B cell (primary cell): Measurements from ENCODE around the gene ADAM19. TPM values are rescaled to one million over a fixed set of nuclear protein-coding genes. Genes with fewer than 3 reads are reported as not detected.

Source experiments
- ATAC-seq: fragments of 200-7000 bp; cut with Tn5 transposase; one replicate; pipeline ENCODE4 v1.10.0; 2021; ENCODE audit warnings: low read depth, mild to moderate bottlenecking, moderate number of reproducible peaks, moderate library complexity
- CTCF ChIA-PET: fragments of 350-600 bp; sonication (Branson Sonifier 250); formaldehyde crosslinking; loops from one replicate; lab custom pipeline; 2021; ENCODE audit warnings: antibody characterized with exemption, inconsistent platforms; lab: Charles Lee
- POLR2A ChIA-PET: fragments of 350-600 bp; sonication (Branson Sonifier 250); formaldehyde crosslinking; loops from one replicate; lab custom pipeline; 2021; ENCODE audit warnings: antibody characterized with exemption; lab: Charles Lee
- DNase-seq: peaks from one replicate; pipeline ENCODE4 v3.0.0; 2013
- H2AFZ ChIP-seq: 2 replicates; pipeline ENCODE4 v1.6.1; 2012; ENCODE audit warnings: mild to moderate bottlenecking, low read depth, low read length; ENCODE audit not compliant: insufficient read depth, poor library complexity, severe bottlenecking
- H3K27ac ChIP-seq, 2 donors: 1 replicate in 1 of 2; 2 replicates in 1 of 2; pipeline ENCODE4 v1.5.1; 2012 to 2013; ENCODE audit warnings: low read length in 2 of 2, mild to moderate bottlenecking in 2 of 2, moderate library complexity in 1 of 2
- H3K27me3 ChIP-seq, 4 experiments: fragments of 200-600 bp in 1 of 4; sonication (generic) in 1 of 4; replicated peaks in 1 of 4; 1 replicate in 2 of 4; 2 replicates in 2 of 4; pipeline versions ENCODE4 v1.6.1 to v1.7.0; 2013 to 2016; ENCODE audit warnings: low read length in 3 of 4, mild to moderate bottlenecking in 2 of 4, mixed read lengths in 1 of 4, moderate library complexity in 1 of 4; ENCODE audit not compliant: insufficient read depth in 4 of 4, control insufficient read depth in 3 of 4; ENCODE audit errors: control extremely low read depth in 1 of 4
- H3K36me3 ChIP-seq, 2 experiments: replicated peaks in 1 of 2; 1 replicate in 1 of 2; 2 replicates in 1 of 2; pipeline versions ENCODE4 v1.6.1 to v1.7.1; 2013; ENCODE audit warnings: low read length in 1 of 2; ENCODE audit not compliant: insufficient read depth in 2 of 2, control insufficient read depth in 1 of 2; ENCODE audit errors: control extremely low read depth in 1 of 2, extremely low read depth in 1 of 2
- H3K4me1 ChIP-seq, 2 donors: fragments of 200-600 bp in 1 of 2; sonication (generic) in 1 of 2; 1 replicate in 1 of 2; 2 replicates in 1 of 2; pipeline versions ENCODE4 v1.5.1 to v1.6.1; 2013 to 2017; ENCODE audit warnings: low read length in 2 of 2; ENCODE audit not compliant: control insufficient read depth in 2 of 2, insufficient read depth in 2 of 2
- H3K4me2 ChIP-seq: replicated peaks from 2 replicates; pipeline ENCODE3; 2012; ENCODE audit warnings: mild to moderate bottlenecking, low read depth, low read length; ENCODE audit not compliant: poor library complexity, severe bottlenecking
- H3K4me3 ChIP-seq, 5 experiments: fragments of 200-600 bp in 1 of 5; sonication (generic) in 1 of 5; 1 replicate in 3 of 5; 2 replicates in 2 of 5; pipeline versions ENCODE4 v1.5.1 to v1.7.0; 2011 to 2016; ENCODE audit warnings: low read length in 4 of 5, mild to moderate bottlenecking in 4 of 5, low read depth in 2 of 5, control low read depth in 1 of 5, moderate library complexity in 1 of 5; ENCODE audit not compliant: insufficient read depth in 1 of 5; ENCODE audit errors: control extremely low read depth in 1 of 5, extremely low read depth in 1 of 5
- H3K79me2 ChIP-seq: fragments of 200-600 bp; sonication (generic); one replicate; pipeline ENCODE4 v1.6.0; 2016; ENCODE audit warnings: low read length; ENCODE audit not compliant: control insufficient read depth, insufficient read depth
- H3K9ac ChIP-seq: fragments of 200-600 bp; sonication (generic); 2 replicates; pipeline ENCODE4 v1.6.1; 2017; ENCODE audit warnings: mild to moderate bottlenecking, low read length, moderate library complexity
- H3K9me3 ChIP-seq, 3 donors: one replicate each; pipeline versions ENCODE4 v1.6.1 to v1.7.1; 2013; ENCODE audit warnings: low read length in 2 of 3; ENCODE audit not compliant: control insufficient read depth in 2 of 3, insufficient read depth in 1 of 3; ENCODE audit errors: control extremely low read depth in 1 of 3
- H4K20me1 ChIP-seq: 2 replicates; pipeline ENCODE4 v1.6.0; 2012; ENCODE audit warnings: mild to moderate bottlenecking, low read length; ENCODE audit not compliant: insufficient read depth, control insufficient read depth, poor library complexity, severe bottlenecking
- H3K27ac Mint-ChIP-seq: one replicate; pipeline ENCODE4 v1.8.0; 2021; ENCODE audit warnings: mixed read lengths
- H3K27me3 Mint-ChIP-seq: one replicate; pipeline ENCODE4 v1.8.0; 2021; ENCODE audit warnings: mixed read lengths
- H3K4me1 Mint-ChIP-seq: one replicate; pipeline ENCODE4 v1.8.0; 2021; ENCODE audit warnings: mixed read lengths
- H3K4me3 Mint-ChIP-seq: one replicate; pipeline ENCODE4 v1.8.0; 2021; ENCODE audit warnings: mixed read lengths
- H3K9me3 Mint-ChIP-seq: one replicate; pipeline ENCODE4 v1.8.0; 2022; ENCODE audit warnings: mixed read lengths; ENCODE audit not compliant: insufficient read depth
- CTCF ChIP-seq: fragments of 200-600 bp; IDR thresholded peaks from one replicate; pipeline ENCODE4 v1.8.0; 2022; ENCODE audit warnings: antibody characterized with exemption, mild to moderate bottlenecking
- EZH2 ChIP-seq: IDR thresholded peaks from 2 replicates; pipeline ENCODE4 v1.6.1; 2012; ENCODE audit warnings: borderline replicate concordance, low read depth, mild to moderate bottlenecking, moderate library complexity, low read length; ENCODE audit not compliant: insufficient read depth, poor library complexity, severe bottlenecking
- WGBS: methylation state at CpG from one replicate; pipeline ENCODE4 v1.1.5; 2013; ENCODE audit warnings: missing lambda C conversion rate; ENCODE audit not compliant: insufficient coverage; 5-methylcytosine and 5-hydroxymethylcytosine counted together
- intact Hi-C: fragments of 100-400 bp; cut with micrococcal nuclease; formaldehyde crosslinking; loops from one replicate; pipeline ENCODE4 v1.10.0; 2022
- polyA plus RNA-seq: library from polyadenylated mRNA; depleted of rRNA; stranded (reverse); fragments of >200 nt; gene quantifications from 2 replicates; pipeline ENCODE4 v1.2.3, GENCODE V29; 2012
- total RNA-seq, 2 donors: library from RNA; stranded (reverse); fragments of 120-200 nt in 1 of 2; gene quantifications; 1 replicate in 1 of 2; 2 replicates in 1 of 2; pipeline versions ENCODE4 v1.2.3 to v1.2.4, GENCODE V29; 2013 to 2022

ADAM19 gene
- total and polyA plus RNA-seq, 2 donors (not counting 1 experiment from before 2014, with no cell fraction given): 110 to 171 TPM

GRCh38 chr5:157558041-157558595 is 17.5 kb downstream of the ADAM19 start:
- Histone ChIP-seq H2AFZ (no peak overlapping the region), H3K27ac (peak overlapping the region; percentile 30 to 69), H3K4me1 (peaks cover 84 to 87% of the 10 kb centered on the region in 2 donors), H3K9ac (no peak overlapping the region), H3K4me2 (peak overlapping the region; percentile 31), H3K4me3 (no peak overlapping the region), H3K79me2 (peaks cover 100% of the 10 kb centered on the region), H3K9me3 (no peaks in the 10 kb centered on the region), H3K27me3 (no peaks in the 10 kb centered on the region), H3K36me3 (peaks cover 0 to 84% of the 10 kb centered on the region in 2 experiments), H4K20me1 (peaks cover 99% of the 10 kb centered on the region)
- ChIA-PET CTCF (interaction anchor here (1.0 to 2.1 kb wide), 8 partner anchors 9 to 185 kb away, joined by 3 to 7 read pairs (median 4); partner anchors contain the start of gene LSM11), POLR2A (interaction anchor here (0.6 to 1.7 kb wide), 3 partner anchors 9 to 49 kb away, joined by 3 to 11 read pairs (median 4); no protein-coding TSS in a partner anchor)
- TF ChIP-seq EZH2 (no peak), CTCF (no peak)
- Mint-ChIP-seq H3K27me3 (no peaks in the 10 kb centered on the region), H3K4me3 (peak overlapping the region; percentile 23), H3K9me3 (no peaks in the 10 kb centered on the region), H3K4me1 (peaks cover 90% of the 10 kb centered on the region), H3K27ac (peak overlapping the region; percentile 85)
- intact Hi-C loops: no loop called here
- WGBS: 100% methylated on average over 2 of the region's 4 CpGs
- DNase-seq: no peak
- ATAC-seq: no peak
